Osteoblast (primary cell): ENCODE data around the gene HACD3. TPM values are rescaled to one million over a fixed set of nuclear protein-coding genes. Genes with fewer than 3 reads are reported as not detected.

Experiments used
- DNase-seq: peaks from one replicate; pipeline ENCODE4 v3.0.0; 2011; ENCODE audit warnings: low spot score, mixed read lengths; ENCODE audit not compliant: insufficient read length; ENCODE audit errors: missing footprints
- H2AFZ ChIP-seq: 2 replicates; pipeline ENCODE4 v1.6.0; 2011; ENCODE audit warnings: mild to moderate bottlenecking, low read length
- H3K27ac ChIP-seq: 2 replicates; pipeline ENCODE4 v1.5.1; 2011; ENCODE audit warnings: mild to moderate bottlenecking, low read depth, low read length, moderate library complexity
- H3K27me3 ChIP-seq: 2 replicates; pipeline ENCODE4 v1.6.0; 2012; ENCODE audit warnings: mild to moderate bottlenecking, control low read depth, inconsistent platforms, low read length, moderate library complexity; ENCODE audit not compliant: insufficient read depth
- H3K36me3 ChIP-seq: 2 replicates; pipeline ENCODE4 v1.5.1; 2011; ENCODE audit warnings: mild to moderate bottlenecking, low read length, control low read depth, moderate library complexity; ENCODE audit not compliant: insufficient read depth
- H3K4me1 ChIP-seq: 2 replicates; pipeline ENCODE4 v1.5.1; 2011; ENCODE audit warnings: mild to moderate bottlenecking, low read length, control low read depth, moderate library complexity; ENCODE audit not compliant: insufficient read depth
- H3K4me2 ChIP-seq: 2 replicates; pipeline ENCODE4 v1.6.0; 2011; ENCODE audit warnings: mild to moderate bottlenecking, low read length; ENCODE audit not compliant: insufficient read depth
- H3K4me3 ChIP-seq: fragments of 200-600 bp; sonication (generic); 3 replicates; pipeline ENCODE4 v1.5.1; 2012; ENCODE audit warnings: mild to moderate bottlenecking, low read length, inconsistent platforms; ENCODE audit not compliant: insufficient read depth
- H3K79me2 ChIP-seq: 2 replicates; pipeline ENCODE4 v1.6.0; 2012; ENCODE audit warnings: mild to moderate bottlenecking, low read length, control low read depth, inconsistent platforms; ENCODE audit not compliant: insufficient read depth
- H3K9me3 ChIP-seq: 2 replicates; pipeline ENCODE4 v1.5.1; 2011; ENCODE audit warnings: low read depth, low read length, control low read depth
- H4K20me1 ChIP-seq: 2 replicates; pipeline ENCODE4 v1.6.0; 2012; ENCODE audit warnings: mild to moderate bottlenecking, low read length, control low read depth; ENCODE audit not compliant: insufficient read depth
- CTCF ChIP-seq: IDR thresholded peaks from 2 replicates; pipeline ENCODE4 v1.5.1; 2011; ENCODE audit warnings: mild to moderate bottlenecking, low read depth, low read length, moderate library complexity; ENCODE audit errors: extremely low read depth
- small RNA-seq: library from RNA; depleted of rRNA; stranded (forward); fragments of <200 nt; gene quantifications from one replicate; pipeline ENCODE3, GENCODE V24; 2012
- total RNA-seq: library from RNA; depleted of rRNA; stranded (reverse); fragments of >200 nt; gene quantifications from 2 replicates; pipeline ENCODE4 v1.2.3, GENCODE V29; 2012

Gene HACD3
- total RNA-seq, 1 donor, result 75.3 TPM

- H3K4me3 ChIP-seq, result no peak overlapping the region
- H3K4me2 ChIP-seq, result no peak overlapping the region
- no peak overlapping the region for H3K27ac ChIP-seq
- no peaks in the 10 kb centered on the region for H3K27me3 ChIP-seq
- H3K4me1 ChIP-seq, result no peaks in the 10 kb centered on the region
- TF ChIP-seq CTCF, result no peak
- H4K20me1 ChIP-seq, result no peaks in the 10 kb centered on the region
- DNase-seq, result no peak
- no peaks in the 10 kb centered on the region for H3K9me3 ChIP-seq
- H2AFZ ChIP-seq, result no peak overlapping the region
- no peaks in the 10 kb centered on the region for H3K79me2 ChIP-seq
- H3K36me3 ChIP-seq, result peaks cover 8% of the 10 kb centered on the region
Measured at GRCh38 chr15:65620833-65621232, 90.6 kb downstream of the HACD3 start.

GRCh38 chr15:65621638-65622037, 91.4 kb downstream of the HACD3 start, which contains the start of gene SLC24A1:
Gene SLC24A1, plus strand, starts transcription at chr15:65621938. Its CDS starts 2,143 bp downstream, at chr15:65624081.
- H3K27me3 ChIP-seq, result no peaks in the 10 kb centered on the region
- no peak within 1 kb of the TSS for H3K4me3 ChIP-seq
- no peaks in the 10 kb centered on the region for H3K79me2 ChIP-seq
- no peaks in the 10 kb centered on the region for H4K20me1 ChIP-seq
- no peaks in the 10 kb centered on the region for H3K9me3 ChIP-seq
- no peak for DNase-seq
- H2AFZ ChIP-seq, result no peak within 1 kb of the TSS
- H3K36me3 ChIP-seq, result peaks cover 8% of the 10 kb centered on the region
- H3K4me2 ChIP-seq, result no peak within 1 kb of the TSS
- no peaks in the 10 kb centered on the region for H3K4me1 ChIP-seq
- H3K27ac ChIP-seq, result no peak within 1 kb of the TSS
- no peak for TF ChIP-seq CTCF

GRCh38 chr15:65623103-65623502, 92.8 kb downstream of the HACD3 start:
- Histone ChIP-seq H3K4me2 (no peak overlapping the region), H3K4me3 (no peak overlapping the region), H3K27ac (no peak overlapping the region), H3K9me3 (no peaks in the 10 kb centered on the region), H3K79me2 (no peaks in the 10 kb centered on the region), H3K27me3 (no peaks in the 10 kb centered on the region), H3K4me1 (no peaks in the 10 kb centered on the region), H2AFZ (no peak overlapping the region), H4K20me1 (no peaks in the 10 kb centered on the region), H3K36me3 (peaks cover 8% of the 10 kb centered on the region)
- TF ChIP-seq CTCF, result no peak
- no peak for DNase-seq

GRCh38 chr15:65626856-65627255, 96.6 kb downstream of the HACD3 start:
- no peak overlapping the region for H3K4me3 ChIP-seq
- no peaks in the 10 kb centered on the region for H3K79me2 ChIP-seq
- H3K27ac ChIP-seq, result no peak overlapping the region
- H2AFZ ChIP-seq, result no peak overlapping the region
- no peaks in the 10 kb centered on the region for H4K20me1 ChIP-seq
- DNase-seq, result no peak
- H3K36me3 ChIP-seq, result peaks cover 8% of the 10 kb centered on the region
- H3K9me3 ChIP-seq, result no peaks in the 10 kb centered on the region
- H3K4me1 ChIP-seq, result no peaks in the 10 kb centered on the region
- H3K4me2 ChIP-seq, result no peak overlapping the region
- H3K27me3 ChIP-seq, result no peaks in the 10 kb centered on the region
- no peak for TF ChIP-seq CTCF

Small RNA genes within 50 kb of the gene (small RNA-seq; reads per million reads assigned to genes)
- not detected for gene RF00019
- gene RNU6-19P, result not detected

Other genes starting within 250 kb of the HACD3 start
- 6.2 and 6.5 TPM in 2 replicates for gene PARP16, start 243.6 kb upstream of the HACD3 start, total RNA-seq
- not detected in 2 replicates for gene RNU5A-1, start 234.4 kb upstream of the HACD3 start, total RNA-seq
- gene RNU5B-1, start 225.8 kb upstream of the HACD3 start, total RNA-seq, result not detected in 2 replicates
- 0.29 TPM in 1 of 2 replicates, not detected in the other for gene IGDCC3, start 152.5 kb upstream of the HACD3 start, total RNA-seq
- 3.6 and 6.2 TPM in 2 replicates for gene IGDCC4, start 107.5 kb upstream of the HACD3 start, total RNA-seq
- gene DPP8, start 12.8 kb upstream of the HACD3 start, total RNA-seq, result 40.9 and 42.4 TPM in 2 replicates
- gene INTS14, start 80.7 kb downstream of the HACD3 start, total RNA-seq, result 31.5 and 35.4 TPM in 2 replicates
- 10.1 and 11.8 TPM in 2 replicates for gene SLC24A1, start 91.5 kb downstream of the HACD3 start, total RNA-seq